Breast epithelium (tissue), 3 donors: ENCODE data around the gene USHBP1.

Source experiments
- CTCF ChIP-seq, 3 donors: fragments of 450-650 bp; IDR thresholded peaks; one replicate each; pipeline ENCODE4 v1.5.1; 2016 to 2017; ENCODE audit warnings: antibody characterized with exemption in 3 of 3, mild to moderate bottlenecking in 3 of 3, moderate library complexity in 3 of 3
- POLR2AphosphoS5 ChIP-seq, 3 donors: sonication (generic); formaldehyde crosslinking; IDR thresholded peaks; one replicate each; pipeline ENCODE4 v1.6.1; 2017; ENCODE audit warnings: antibody characterized with exemption in 3 of 3

GRCh38 chr19:17240826-17241399, 23.6 kb downstream of the USHBP1 start:
- TF ChIP-seq CTCF (IDR thresholded peaks at IDR 0.05) (no peak), POLR2AphosphoS5 (IDR thresholded peaks at IDR 0.05) (no peak)
